HG02588 (cell line): ENCODE results near the gene SLC12A6.
"Not testable (repeated sequence)": the region's sequence is repeated elsewhere in the genome, so short reads cannot be mapped to it uniquely, and the experiment has no call there.

Experiments
- ATAC-seq: cut with Tn5 transposase; IDR thresholded peaks from one replicate; pipeline ENCODE4 v1.9.1; 2021; ENCODE audit warnings: mild to moderate bottlenecking, moderate library complexity; ENCODE audit not compliant: unreplicated experiment

Gene SLC12A6

GRCh38 chr15:34209421-34210282 lies 127.9 kb downstream of the SLC12A6 start, which contains the start of gene KATNBL1:
Gene KATNBL1 (minus strand): TSS chr15:34210096. CDS start chr15:34163676, 46,420 bp downstream.
- peak; percentile 95 for ATAC-seq

DNA sequence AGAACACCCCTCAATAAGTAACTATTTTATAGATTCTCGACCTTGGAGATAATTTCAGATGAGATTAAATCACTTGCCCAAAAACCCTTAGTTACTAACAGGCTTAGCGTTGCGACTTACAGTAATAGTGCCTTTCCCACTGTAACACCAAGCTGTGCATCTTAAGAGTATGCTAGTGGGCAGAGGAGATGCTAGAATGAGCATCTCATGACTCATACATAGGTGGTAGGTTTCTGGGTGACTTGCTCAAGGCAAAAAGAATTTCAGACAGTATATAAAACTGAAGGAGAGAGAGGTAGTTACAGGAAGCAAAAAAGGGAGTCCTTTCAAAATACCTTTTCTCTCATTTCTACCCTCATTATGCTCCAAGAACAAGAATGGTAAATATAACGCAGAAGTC lies 131.6 kb downstream of the SLC12A6 start:
- no peak for ATAC-seq

GRCh38 chr15:34203936-34204335 lies 133.6 kb downstream of the SLC12A6 start:
- no peak for ATAC-seq

GRCh38 chr15:34203305-34203704 lies 134.3 kb downstream of the SLC12A6 start:
- ATAC-seq: no peak

GRCh38 chr15:34193272-34193671 lies 144.3 kb downstream of the SLC12A6 start:
- ATAC-seq: not testable (repeated sequence)

GRCh38 chr15:34188711-34189110 lies 148.9 kb downstream of the SLC12A6 start:
- ATAC-seq: no peak

DNA sequence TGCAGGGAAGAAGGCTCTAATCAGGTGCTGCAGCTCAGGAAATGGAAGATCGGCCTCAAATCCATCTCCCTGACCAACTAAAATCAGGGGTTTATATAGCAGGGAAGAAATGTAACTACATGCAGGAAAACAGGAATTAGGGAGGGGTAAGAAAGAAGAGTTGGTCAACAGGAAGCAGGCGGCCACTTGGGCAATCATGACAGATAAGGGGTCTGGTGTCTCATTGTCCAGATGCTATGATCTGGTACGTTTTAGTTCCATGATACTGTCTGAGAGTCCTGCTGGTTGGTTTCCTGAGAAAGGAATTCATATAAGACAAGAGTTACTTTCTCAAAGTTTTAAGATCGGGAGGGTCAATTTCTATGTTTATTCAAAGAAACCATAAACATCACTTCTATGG lies 151.9 kb downstream of the SLC12A6 start:
- no peak for ATAC-seq

DNA sequence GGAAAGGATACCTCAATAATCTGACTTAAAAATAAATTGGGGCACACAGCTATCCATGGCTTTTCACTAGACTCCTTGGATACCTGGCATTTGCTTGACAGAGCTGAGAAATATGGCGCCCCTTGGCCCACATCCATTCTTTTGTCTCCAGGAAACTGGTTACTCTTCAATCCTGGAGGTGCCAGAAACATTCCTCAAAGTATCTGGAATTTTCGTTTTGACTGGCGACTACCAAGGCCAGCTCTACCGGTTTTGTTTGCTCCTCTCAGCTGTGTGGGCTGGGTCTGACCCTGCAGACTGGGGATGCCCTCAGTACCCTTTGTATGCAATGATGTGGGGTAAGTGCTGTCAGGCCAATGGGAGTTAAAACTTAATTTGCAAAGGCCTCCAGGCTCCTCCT lies 154.6 kb downstream of the SLC12A6 start:
- no peak for ATAC-seq
